ENCODE measurements around the gene RAB20.
"Not testable (repeated sequence)": the region's sequence is repeated elsewhere in the genome, so short reads cannot be mapped to it uniquely, and the experiment has no call there.

RAB20 gene

GRCh38 chr13:110554227-110554836, 7.2 kb downstream of the RAB20 start:
- no peak for DNase-seq

DNA sequence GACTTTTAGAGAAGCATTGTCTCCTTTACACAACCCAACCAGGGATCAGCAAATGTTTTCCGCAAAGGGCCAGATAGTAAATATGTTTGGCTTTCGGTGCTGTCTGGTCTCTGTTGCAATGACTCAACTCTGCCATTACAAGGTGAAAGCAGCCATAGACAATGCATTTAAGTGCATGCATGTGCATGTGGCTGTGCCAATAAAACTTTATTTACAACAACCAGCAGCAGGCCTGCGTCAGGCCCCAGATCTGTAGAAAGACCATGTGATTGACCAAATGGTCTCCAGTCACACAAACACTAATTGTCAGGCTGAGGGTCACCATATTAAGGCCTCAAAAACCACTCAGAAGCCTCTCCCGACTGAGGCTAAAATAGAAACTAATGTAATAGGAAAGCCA, 8.1 kb downstream of the RAB20 start:
- no peak for DNase-seq

DNA sequence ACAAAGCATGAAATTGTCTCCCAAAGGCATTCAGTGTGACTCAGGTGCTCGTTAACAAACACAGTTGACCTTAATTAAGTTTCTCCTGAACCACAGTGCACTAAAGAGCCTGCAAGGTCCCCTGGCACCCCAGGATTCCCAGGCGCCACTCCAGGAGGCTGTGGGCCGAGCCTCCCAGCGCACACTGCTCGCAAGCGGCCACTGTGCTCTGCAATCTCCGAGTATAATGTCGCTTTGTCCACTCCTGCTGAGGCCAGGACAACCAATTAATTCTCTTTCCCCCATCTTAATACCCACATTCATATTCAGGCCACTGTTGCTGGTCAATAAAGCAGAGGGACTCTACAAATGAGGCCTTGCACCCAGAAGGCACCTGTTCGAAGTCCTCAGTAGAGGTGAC, 8.8 kb downstream of the RAB20 start:
- no peak for DNase-seq

DNA sequence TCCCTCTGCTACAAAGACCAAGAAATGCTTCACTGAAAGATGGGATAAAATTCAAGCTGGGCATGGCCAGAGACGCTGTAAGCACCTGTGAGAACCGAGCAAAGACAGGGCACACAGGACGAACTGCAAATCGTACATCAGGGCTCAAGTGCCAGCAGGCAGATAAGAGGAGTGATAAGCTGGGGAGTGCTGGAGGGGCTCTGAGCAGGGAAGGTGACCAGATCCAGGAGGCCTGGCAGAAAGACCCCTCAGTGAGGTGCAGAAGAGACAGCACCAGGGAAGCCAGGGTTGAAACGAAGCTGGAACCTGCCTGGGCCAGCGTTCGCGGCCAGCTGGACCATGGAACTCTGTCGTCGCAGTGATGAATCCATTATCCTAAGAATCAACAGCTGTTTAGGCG, 10.2 kb downstream of the RAB20 start:
- no peak for DNase-seq

DNA sequence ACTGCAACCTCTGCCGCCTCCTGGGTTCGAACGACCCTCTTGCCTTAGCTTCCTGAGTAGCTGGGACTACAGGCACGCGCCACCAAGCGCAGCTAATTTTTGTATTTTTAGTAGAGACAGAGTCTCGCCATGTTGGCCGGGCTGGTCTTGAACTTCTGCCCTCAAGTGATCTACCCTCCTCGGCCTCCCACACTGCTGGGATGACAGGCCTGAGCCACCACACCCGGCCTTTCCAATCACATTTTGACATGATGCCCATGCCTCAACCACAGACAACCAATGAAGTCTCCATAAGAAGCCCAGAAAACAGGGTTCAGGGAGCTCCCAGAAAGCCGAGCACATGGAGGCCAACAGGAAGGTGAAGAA, 11.7 kb downstream of the RAB20 start:
- DNase-seq: no peak

GRCh38 chr13:110548891-110549794, 12.4 kb downstream of the RAB20 start:
- no peak for DNase-seq

GRCh38 chr13:110546926-110547325, 14.6 kb downstream of the RAB20 start:
- DNase-seq: no peak

DNA sequence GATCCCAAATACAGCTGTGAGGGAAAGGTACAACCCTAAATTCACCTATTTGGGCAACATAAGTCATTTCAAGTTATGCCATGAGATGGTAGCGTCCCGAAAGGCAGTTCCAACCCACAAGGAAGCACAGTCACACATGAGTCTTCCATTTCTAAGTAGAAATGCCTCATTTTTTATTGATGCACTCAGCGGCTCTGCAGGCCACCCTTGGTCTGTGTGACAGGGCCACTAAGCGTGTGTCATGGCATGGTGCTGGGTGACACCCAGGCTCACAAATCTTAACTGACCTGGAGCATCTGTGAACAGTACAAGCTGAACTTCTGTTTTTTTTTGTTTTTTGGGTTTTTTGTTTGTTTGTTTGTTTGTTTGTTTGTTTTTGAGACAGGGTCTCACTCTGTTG, 15.1 kb downstream of the RAB20 start:
- no peak for DNase-seq

DNA sequence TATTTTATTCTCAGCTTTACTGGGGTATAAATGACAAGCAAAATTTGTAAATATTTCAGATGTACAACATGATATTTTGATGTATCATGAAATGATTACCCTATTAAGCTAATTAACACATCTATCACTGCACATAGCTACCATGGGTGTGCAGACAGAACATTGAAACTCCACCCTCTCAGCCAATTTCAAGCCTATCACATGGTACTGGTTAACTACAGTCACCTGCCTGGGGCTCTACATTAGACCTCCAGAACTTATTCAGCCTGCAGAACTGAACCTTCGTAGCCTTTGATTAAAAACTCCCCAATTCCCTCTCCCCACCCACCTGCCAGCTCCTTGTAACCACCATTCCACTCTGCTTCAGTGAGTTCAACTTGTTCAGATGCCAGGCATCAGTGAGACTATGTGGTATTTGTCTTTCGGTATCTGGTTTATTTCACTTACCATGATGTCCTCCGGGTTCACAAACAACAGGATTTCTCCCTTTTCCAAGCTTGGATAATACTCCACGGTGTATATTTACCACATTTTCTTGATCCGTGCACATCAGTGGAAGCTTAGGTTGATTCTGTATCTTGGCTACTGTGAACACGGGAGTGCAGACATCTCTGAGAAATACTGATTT, 19.2 kb downstream of the RAB20 start:
- no peak for DNase-seq

- DNase-seq: no peak
Measured at GRCh38 chr13:110541526-110541920, 20.0 kb downstream of the RAB20 start.

DNA sequence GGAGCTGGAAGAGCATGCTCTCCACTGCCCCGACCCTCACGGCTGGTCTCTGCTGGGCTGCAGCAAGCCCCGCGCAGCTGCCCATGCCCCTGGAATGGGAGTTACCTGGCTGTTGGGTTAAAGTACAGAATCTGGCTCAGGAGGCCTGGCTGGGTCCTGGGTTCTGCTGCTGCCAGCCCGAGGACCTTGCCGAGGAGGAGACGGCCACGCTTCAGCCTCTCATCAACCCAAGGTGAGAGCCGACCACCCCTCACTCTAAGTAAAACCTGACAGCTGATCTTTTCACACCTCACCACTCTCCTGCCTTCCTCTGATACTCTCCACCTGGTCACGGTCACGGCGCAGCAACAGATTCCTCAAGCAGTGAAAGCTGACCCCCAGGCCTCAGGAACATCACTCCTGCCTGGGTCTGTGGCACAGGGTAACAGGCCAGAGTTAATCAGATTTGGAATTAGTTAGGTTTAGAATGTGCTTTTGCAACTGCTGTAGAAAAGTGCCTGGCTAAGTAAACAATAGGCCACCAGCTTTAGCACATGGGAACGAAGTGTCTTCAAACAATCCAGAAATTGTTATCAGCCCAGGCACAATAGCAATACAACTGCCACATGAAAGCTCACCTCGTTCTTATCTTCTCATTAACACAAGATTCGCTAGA, 20.5 kb downstream of the RAB20 start:
- no peak for DNase-seq

DNA sequence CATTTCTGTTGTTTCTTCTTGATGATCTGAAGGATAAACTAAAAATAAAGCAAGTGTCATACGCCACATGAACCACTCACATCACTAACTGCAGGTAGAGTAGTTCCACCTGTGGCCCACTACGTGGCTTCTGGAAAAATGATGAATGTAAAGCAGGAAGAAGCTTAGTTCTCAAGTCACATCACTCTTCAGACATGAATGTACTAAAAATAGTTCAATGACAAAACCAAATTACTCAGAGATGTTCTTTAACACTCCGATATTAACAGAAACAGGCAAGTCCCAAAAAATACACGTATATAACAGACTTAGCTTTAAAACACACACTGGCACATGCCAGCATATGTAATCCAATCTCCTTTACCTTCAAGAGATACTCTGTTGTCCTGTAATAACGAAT, 21.6 kb downstream of the RAB20 start:
- no peak for DNase-seq

DNA sequence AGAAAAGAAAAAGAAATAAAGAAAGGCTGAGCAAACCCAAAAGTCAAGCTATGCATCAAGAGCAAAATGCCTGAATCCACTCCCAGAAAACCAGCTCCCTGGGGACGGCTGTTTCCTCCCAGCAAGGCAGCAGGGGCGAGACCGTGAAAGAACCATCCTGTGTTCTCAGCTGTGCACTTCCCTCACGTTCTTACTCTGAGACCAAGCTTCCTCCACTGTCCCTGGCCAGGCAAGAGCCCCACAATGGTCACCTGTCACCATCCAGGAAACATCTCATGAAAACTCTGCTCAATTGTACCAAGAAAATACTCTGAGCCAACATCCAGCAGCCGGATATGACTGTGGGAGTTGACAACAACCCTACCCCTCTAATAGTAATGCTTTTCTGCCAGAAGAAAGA, 22.9 kb downstream of the RAB20 start:
- DNase-seq: no peak

GRCh38 chr13:110536006-110536693, 25.4 kb downstream of the RAB20 start:
- DNase-seq: peak; percentile 25 to 75

GRCh38 chr13:110535526-110535925, 26.0 kb downstream of the RAB20 start:
- no peak for DNase-seq

GRCh38 chr13:110533771-110534670, 27.5 kb downstream of the RAB20 start:
- DNase-seq: no peak

GRCh38 chr13:110532258-110532657, 29.3 kb downstream of the RAB20 start:
- not testable (repeated sequence) for DNase-seq

GRCh38 chr13:110531671-110532083, 29.8 kb downstream of the RAB20 start:
- no peak for DNase-seq

DNA sequence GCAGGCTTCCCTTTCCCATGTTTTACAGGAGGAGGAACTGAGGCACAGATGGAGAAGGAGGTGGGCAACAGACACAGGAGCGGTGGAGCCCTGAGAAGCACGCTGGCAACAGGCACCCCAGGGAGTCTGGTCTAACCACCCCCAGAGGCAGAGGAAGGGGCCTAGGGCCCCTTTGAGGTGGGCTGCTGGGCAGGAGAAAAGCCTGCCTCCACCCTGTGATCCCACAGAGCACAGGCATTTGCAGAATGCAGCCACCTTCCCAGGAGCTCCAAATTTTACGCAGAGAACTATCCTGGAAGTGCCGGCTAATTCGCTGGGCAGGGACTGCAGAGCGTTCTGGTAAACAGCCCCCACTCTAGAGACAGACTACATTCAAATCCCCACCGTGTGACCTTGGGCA, 30.4 kb downstream of the RAB20 start:
- no peak for DNase-seq

GRCh38 chr13:110529522-110530311, 31.8 kb downstream of the RAB20 start:
- no peak for DNase-seq

DNA sequence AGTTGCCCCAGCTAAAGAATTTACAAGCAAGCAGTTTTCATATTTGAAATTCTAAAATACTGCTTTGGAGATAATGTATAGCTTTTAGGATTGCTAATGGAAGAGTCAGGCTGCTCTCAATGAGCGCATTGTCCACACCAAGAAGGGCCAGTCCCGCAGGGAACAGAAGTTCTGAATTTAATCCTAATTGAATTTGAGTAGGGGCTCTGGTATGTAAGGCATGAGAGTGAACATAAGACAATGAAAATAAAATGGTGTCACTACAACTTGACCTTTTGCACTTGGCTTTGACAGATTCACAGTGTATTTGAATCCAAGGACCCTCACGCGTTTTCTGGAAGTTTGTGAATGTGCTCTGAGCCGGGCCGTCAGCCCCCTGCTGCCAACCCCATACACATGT, 32.6 kb downstream of the RAB20 start:
- DNase-seq: no peak
